GM18858 (cell line): ENCODE data around the gene BTG4.
A peak's percentile ranks its signal among the peaks of the same experiment; 100 is the strongest.

Experiments used
- ATAC-seq: cut with Tn5 transposase; IDR thresholded peaks from one replicate; pipeline ENCODE4 v1.9.1; 2021; ENCODE audit not compliant: unreplicated experiment

Gene BTG4

DNA sequence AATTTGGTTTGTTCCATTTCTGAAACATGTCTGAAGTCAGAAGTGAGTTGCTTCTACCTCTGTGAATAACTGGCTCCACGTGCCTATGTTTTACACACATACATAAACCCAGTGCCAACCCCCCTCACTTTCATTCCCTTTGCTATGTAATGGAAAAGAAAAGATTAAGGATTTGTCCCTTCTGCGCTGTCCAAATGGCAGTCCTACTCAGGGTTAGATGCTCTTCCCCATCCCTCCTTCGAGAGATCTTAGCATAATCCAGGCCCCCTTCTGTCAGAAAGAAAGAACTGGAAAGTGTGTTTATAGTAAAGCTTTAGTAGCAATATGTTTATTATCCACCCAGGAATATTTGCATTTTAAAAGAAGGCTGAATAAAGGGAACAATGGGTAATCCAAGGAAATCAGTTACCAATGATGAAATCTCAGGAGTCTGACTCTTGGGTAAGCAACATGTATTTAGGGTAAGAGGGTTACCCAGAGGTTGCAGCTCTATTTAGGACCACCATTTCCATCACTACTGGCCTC, 25.2 kb upstream of the BTG4 start:
- no peak for ATAC-seq

DNA sequence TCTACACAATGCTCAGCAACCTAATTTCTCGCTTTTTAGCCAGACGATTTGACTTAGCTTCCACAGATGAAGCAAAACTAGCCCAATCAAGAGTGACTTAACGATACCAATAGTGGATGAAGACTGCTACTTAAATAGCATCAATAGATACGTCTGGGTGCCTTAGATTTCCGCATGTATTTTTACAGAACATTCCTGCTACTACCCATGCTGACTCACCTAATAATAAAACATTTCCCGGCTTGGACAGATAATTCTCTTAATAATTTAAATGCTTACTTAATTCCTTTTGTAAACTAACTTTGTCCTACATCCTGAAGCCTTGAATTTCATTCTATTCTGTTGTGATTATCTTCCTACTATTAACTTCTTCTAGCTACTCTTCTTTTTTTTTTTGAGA, 23.1 kb upstream of the BTG4 start:
- no peak for ATAC-seq

DNA sequence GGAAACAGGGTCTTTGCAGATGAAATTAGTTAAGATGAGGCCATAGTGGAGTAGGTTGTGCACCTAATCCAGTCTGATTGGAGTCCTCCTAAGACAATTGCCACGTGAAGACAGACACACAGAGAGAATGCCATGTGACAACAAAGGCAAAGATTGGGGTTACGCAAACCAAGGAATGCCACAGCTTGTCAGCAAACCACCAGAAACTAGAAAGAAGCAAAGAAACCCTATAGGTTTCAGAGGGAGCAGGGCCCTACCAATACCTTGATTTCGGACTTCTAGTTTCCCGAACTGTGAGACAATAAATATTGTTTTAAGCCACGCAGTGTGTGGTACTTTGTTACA, 20.2 kb upstream of the BTG4 start:
- ATAC-seq = no peak

DNA sequence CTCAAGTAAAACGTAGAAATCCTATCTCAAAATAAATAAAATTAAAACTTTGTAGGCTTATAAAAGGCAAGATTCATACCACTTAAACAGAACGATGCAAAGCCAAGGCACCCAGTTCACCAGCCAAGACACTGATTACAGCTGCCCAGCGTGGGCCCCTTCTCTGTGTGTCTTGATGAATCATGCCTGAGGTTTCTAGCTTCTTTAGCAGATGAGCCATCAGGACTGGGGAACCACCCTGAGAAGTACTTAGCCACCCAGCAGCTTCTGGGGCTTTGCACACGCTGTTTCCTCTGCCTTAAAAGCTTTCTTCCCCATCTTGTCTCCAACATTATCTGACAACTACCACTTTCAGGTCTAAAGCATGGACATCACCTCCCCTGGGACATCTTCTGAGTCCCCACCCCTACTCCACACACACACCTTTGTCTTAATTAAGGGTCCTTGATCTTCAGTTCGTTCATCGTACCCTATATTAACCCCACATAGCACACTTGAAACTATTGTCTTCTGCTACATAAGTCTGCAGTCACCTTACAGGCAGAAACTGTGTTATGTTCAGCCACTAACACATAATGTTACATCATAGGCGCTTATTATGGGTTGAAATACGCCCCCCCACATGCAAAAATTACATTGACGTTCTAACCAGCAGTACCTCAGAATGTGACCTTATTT, 19.6 kb upstream of the BTG4 start:
- peak; percentile 77 for ATAC-seq

DNA sequence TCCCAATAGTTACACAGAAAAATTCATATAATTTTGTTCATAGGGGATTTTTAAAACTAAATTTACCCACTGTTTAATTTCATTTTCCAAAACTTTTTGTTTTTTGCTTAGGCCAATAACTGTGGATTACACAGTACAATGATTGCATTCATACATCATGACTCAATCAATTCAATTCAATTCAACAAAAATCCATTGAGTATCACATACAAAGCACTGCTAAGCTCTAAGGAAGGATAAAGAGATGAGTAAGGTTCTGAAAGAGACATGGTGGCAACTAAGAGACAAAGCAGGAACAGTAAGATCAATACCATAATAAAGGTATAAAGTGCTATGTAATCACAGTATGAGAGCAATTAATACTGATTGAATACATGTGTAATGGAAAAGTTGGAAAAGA, 18.9 kb upstream of the BTG4 start:
- no peak for ATAC-seq

DNA sequence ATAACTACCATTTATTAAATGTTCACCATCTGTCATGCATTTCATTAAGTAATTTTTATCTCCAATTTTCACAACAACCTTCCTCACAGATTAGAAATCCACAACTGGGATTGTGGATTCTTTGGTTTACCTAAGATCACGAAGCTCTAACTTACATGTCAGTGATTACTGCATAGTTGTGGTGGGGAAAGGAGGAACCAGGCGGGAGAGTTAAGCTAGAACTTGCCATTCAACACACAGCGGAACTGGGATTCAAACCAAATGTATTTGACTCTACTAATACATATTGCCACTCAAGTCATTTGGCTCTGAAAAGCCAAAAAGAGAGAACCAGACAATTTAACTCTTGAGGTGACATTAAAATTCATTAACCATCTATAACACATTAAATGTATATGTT, 17.9 kb upstream of the BTG4 start:
- ATAC-seq = no peak

DNA sequence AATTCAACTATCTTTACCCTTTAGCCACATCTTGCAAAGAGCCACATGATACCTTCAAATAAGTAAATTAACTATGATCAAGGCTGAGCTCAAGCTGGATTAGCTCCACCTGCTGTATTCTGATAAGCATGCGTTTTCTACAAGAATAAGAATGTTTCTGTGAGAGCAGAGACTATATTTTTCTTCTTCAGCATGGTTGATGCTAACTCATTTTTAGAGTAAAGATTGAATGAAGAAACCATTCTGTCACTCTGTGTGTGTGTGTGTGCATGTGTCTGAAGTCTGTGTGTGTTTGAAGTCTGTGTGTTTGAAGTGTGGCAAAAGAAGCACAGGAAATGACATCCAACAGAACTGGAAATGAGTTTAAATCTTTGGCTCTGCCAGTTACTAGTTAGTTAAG, 16.4 kb upstream of the BTG4 start:
- no peak for ATAC-seq

DNA sequence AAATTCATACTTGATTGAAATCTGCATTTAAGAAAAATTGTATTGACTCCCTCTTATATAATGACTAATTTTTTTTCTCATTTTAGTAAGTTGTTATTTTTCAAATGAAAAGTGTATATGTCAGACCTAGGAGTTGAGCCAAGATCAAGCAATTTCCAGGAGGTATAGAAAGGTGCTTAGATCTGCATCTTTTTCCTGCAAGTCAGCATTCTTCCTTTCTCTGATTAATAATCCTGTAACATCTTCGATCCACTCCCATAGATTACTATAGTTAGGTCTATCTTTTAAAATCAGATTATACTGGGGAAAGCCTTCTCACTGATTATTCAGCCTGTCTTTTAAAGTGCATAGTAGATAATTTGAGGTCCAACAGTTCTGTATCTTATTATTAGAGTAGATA, 15.1 kb upstream of the BTG4 start:
- no peak for ATAC-seq

DNA sequence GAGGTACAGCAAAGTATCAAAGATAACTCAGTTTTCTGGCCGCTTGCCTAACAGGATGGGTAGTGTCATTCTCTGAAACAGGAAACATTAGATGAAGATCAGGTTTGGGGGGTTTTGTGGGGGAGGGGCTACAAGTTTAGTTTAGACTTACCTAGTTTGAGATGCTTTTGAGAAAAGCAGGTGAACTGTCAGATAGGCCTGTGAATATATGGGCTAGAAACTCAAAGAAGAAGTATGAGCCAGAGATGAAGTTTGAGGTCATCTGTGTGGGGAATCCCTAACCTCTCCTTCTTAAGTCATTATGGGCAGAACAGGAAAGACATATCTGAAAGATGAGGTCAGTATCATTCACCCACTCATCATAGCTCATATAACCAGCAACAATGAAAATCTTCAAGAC, 14.3 kb upstream of the BTG4 start:
- ATAC-seq = no peak

DNA sequence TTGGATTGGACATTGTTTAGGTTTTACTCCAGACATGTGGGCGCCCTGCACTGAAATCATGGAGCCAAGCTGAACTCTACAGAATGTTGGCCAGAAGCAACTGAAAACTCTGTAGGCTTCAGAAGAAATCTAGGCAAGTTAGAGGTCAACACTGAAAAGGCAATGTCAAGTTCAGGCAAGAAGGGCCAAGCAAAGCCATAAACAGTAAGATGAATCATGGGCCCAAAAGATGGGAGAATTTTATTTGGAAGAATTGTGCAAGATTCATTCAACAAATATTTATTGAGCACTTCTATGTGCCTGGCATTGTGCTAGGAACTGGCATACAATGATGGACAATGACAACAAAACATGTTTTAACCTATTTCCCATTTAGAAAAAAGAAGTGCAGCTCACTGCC, 13.3 kb upstream of the BTG4 start:
- no peak for ATAC-seq

DNA sequence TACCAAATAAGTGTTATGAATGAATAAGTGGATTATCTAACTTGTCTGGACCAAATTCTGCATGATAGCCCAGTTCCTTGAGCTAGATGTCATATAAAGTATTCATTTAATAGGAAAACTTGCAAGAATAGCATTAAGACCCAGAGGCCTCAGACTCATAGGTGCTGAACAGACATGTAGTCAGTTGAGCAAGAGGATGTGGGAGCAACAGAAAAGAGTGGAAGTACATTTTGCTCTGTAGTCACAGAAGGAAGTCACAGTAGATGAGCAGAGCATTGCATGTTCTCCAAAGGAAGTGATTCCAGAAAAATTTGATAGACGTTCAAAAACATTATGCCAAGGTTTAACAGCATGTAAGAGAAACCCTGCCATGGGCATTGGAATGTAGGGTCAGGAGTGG, 11.9 kb upstream of the BTG4 start:
- no peak for ATAC-seq

DNA sequence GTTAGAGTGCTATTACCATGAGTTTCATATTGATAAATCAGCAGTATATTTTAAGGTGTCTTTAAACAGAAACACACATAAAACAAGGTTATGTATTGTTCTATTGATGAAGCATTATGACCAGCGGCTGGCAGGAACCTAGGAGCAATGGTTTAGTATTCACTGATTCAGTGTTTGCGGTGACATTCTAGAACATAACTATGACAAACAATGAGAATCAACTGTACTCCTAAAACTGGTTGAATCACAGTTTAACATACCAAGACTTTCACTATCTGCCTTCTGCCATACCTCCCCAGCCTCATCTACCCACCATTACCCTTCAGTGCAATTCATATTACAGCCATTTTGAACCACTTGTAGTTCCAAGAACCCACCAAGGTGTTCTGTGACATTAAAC, 11.2 kb upstream of the BTG4 start:
- ATAC-seq = no peak

DNA sequence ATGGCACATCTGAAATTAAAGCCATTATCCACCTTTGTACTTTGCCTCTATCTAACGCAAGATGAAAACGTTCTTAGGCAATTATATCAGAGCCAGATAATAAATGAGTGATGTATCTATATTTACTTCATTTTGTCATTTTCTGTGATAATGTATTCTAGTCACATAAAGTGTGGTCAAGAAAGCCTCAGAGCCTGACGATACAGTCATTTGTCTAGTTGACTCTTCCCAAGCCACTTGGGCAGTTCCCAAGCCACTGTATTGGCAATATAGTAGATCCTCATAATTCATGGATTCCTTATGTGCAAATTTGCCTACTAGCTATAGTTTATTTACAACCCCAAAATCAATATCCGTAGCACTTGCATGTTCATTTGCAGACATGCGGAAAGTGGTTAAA, 10.2 kb upstream of the BTG4 start:
- no peak for ATAC-seq

DNA sequence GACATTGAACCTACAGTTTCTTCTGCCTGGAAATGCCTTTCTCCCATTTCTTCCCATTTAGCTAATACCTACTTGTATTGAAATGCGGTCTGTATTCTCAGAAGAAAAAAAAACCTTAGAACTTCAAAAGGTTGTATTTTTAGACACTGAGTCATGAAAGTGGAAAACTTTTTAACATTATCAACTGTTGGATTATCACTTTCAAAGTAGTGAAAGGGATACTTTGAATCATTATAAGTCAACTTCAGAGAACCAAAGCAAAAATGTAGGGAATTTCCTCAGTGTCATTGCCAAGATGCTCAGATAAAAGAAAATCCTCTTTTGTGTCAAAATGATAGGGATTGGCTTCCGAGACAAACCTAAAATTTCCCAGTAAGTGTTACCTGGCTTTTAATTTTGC, 8.9 kb upstream of the BTG4 start:
- no peak for ATAC-seq

DNA sequence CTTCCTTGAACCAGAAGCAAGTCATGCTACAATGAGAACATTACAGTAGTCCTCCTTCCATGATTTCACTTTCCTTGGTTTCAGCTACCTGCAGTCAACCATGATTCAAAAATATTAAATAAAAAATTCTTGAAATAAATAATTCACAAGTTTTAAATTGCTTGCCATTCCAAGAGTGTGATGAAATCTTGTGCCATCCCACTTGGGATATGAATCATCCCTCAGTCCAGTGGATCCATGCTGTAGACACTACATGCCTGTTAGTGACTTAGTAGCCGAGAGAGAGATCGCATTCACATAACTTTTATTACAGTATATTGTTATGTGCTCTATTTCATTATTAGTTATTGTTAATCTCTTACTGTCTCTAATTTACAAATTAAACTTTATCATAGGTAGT, 8.4 kb upstream of the BTG4 start:
- no peak for ATAC-seq

DNA sequence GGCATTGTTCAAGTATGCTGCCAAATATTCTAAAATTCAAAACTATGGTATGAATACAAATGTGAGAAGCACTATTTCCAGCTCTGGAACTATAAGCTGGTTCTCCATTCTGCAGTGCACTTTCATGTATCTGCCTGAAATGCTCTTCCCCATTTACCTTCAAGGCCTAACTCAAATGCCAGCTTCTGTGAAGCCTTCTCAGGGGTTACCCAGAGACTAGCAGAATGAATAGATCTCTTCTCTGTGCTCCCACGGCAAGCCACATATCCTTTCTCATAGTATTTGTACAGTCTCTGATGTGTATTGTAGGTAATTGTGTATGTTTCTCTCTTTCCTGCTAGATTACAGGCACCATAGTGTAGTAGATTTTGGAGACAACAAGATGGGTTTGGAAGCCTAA, 6.5 kb upstream of the BTG4 start:
- ATAC-seq = no peak

DNA sequence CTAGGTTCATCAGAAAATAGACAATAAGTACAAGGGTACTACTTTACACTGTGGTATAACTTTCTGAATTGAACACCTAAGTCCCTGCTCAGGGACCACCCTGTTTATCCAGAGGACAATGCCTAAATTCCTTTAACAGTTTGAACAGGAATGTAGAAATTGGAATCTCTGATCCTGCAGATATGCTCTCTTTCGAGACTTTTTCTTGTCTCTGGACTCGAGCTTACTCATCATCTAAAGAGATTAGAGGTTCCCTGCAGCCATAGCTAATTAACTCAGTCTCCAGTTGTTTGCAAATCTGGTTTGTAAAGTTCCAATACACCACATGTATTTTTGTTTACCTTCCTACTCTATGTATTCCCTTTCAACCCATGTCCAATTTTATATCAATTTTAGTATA, 3.4 kb upstream of the BTG4 start:
- ATAC-seq = no peak

DNA sequence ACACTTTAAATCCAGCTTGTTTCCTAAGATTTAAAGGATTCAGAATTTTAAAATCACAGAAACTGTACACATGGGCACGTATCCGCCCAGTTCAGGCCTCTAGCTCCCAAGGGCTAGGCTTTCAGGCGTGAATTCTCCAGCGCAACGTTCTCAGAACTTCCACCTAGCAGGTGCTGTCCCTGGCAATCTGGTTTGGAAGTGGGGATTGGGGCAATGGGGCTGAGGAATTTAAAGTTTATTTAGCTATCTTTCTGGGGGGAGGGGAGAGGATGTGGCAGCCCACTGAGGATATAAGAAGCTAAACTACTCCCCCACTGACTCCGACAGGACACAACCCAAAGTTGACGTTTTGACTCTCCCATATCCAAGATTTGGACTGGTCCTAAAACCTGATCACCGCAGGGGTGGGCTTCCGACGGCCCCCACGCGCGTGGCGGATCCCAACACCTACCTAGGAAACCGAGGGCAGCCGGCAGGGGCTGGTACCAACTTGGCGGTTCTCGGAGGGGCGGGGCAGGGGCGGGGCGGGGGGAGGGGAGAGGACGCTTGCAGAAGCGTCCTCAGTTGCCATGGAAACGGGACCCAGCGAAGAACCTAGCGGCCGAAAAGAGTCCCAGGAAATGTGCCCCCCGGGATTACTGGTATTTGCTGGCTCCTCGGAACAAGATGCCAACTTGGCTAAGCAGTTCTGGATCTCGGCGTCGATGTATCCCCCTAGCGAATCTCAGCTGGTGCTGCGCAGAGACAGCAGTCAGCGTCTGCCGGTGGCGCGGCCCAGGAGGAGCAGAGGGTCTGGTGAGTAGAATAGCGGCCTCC, 2.2 kb upstream of the BTG4 start, which contains the start of gene HOATZ:
HOATZ (plus strand) TSS at position 563 of the 816 bp plus-strand sequence; CDS start at position 570, 7 bp downstream.
- ATAC-seq = no peak

DNA sequence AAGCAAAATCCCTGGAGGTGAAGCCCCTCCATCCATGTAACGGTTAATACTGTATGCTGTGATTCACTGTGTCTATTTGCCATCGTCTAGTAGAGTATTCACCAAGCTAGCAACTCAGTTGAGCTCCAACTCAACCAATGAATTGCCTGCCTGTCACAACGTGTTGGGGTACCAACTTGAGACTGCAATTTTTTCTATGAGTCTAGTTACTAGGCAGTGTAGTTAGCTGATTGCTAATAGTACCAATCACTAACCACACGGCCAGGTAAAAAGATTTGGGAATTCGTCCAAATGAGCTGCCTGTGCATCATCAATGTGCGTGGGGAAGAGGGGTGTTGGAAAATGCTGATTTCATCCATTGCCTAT, 1.0 kb upstream of the BTG4 start:
- no peak for ATAC-seq

DNA sequence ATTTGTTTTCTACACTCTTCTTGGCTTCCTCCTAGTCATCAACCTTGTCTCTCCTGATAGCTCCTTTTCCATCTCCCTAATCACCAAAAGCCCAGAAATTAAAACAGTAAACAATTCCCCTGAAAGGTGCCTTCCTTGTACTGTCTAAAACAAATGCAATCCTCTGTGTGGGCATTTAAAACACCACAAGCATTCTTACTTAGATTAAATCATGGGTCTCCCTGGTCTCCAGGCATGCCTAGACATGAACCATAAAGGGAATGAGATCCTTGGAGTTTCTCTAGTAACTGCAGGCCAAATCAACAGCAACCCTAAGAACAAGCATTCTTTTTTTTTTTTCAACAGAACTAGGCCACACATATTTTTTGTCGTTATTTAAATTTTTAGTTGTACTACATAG, 1.9 kb downstream of the BTG4 start:
- no peak for ATAC-seq

DNA sequence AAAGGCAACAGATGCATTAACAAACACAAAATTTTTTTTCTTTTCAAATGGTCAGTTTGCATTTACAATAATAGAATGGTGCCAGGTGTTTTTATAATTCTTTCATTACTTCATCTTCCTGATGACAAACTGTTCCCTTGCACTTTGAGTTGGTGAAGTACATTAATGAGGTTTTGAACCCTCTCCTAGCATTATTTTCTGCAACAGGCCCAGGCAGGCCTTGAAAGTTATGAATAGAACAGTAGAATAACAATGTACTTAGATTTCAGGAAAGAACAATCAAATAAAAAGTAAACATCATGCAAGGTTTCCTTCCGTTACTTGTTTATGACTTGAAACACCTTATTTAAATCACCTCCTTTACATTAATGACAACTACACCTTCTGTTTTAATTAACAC, 9.6 kb downstream of the BTG4 start:
- ATAC-seq = no peak

DNA sequence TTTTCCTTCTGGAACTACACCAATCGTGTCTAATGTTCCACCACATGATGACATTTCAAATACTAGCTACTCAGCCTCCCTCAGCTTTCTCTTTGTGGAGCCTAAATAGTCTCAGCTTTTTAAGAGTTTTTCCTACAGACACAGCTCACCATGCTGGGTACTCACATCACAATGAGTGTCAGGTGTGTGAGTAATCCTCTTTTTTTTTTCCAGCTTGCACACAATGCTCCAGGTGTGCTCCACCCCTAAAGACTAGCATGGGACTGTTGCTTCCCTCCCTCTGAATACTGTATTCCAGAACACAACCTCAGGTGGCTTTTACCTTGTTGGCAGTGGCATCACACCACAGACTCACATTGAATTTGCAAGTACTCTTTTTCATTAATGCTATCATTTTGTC, 11.7 kb downstream of the BTG4 start:
- no peak for ATAC-seq

DNA sequence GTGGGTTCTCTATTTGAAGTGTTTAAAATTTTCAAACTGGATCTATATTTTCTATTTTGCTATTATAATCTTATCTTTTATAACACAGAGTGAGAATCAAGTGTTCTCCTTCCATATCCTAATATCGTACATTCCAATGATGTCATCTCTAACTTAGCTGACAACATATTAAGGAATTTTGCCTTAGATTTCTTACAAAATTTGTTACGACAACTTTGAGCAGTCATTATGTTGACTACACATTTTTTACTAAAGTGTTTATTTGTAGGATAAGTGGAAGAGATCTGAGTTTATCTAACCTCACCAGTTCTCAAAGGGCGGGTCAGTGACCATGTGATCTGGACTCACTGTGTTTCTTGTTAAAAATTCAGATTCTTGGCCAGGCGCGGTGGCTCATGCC, 12.7 kb downstream of the BTG4 start:
- no peak for ATAC-seq
